ENCODE results near the gene PPP1R13B.

DNA sequence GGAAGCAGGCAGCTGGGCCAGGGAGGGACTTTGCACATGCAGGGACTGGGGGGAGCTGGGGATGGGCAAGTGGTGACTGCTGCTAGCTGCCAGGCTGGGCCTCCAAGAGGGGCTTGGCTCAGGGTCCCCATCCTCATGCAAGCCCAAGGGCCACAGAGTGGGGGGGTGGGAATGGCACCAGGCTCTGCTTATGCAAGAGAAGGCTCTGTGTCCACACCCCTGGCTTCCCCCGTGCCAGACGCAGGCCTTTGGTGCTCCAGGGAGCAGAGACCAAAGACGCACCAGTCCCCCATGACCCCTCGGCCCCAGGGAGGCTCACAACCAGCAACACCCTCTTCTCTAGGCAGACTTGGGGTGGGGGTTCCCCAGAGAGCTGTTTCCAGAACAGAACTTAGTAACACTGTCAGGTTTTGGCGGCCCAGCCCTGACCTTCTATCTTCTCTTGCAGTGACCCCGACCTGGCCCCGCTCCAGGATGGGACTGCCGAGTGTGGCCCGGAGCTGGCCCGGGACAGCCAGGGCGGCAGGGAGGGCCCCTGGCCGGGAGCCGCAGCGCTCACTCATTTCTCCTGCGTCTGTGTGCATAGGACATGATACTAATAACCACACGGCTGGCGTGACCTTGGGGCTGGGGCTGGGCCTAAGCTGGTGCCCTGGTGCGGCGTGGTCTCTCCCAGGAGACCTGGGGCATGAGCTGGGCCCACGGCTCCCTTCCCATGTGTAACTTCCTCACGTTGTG lies 146.5 kb downstream of the PPP1R13B start:
- TF ChIP-seq POLR2AphosphoS5 (IDR thresholded peaks at IDR 0.05; ENCODE audit: low read depth, low read length) = no peak
- TF ChIP-seq, protein P1, sequence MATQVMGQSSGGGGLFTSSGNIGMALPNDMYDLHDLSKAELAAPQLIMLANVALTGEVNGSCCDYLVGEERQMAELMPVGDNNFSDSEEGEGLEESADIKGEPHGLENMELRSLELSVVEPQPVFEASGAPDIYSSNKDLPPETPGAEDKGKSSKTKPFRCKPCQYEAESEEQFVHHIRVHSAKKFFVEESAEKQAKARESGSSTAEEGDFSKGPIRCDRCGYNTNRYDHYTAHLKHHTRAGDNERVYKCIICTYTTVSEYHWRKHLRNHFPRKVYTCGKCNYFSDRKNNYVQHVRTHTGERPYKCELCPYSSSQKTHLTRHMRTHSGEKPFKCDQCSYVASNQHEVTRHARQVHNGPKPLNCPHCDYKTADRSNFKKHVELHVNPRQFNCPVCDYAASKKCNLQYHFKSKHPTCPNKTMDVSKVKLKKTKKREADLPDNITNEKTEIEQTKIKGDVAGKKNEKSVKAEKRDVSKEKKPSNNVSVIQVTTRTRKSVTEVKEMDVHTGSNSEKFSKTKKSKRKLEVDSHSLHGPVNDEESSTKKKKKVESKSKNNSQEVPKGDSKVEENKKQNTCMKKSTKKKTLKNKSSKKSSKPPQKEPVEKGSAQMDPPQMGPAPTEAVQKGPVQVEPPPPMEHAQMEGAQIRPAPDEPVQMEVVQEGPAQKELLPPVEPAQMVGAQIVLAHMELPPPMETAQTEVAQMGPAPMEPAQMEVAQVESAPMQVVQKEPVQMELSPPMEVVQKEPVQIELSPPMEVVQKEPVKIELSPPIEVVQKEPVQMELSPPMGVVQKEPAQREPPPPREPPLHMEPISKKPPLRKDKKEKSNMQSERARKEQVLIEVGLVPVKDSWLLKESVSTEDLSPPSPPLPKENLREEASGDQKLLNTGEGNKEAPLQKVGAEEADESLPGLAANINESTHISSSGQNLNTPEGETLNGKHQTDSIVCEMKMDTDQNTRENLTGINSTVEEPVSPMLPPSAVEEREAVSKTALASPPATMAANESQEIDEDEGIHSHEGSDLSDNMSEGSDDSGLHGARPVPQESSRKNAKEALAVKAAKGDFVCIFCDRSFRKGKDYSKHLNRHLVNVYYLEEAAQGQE (IDR thresholded peaks at IDR 0.05; ENCODE audit: insufficient read depth in 1 of 2, low read depth in 2 of 2, low read length in 2 of 2) = no peak
